Thoracic aorta (tissue), 2 donors: ENCODE results near the gene SMIM10. TPM values are rescaled to one million over a fixed set of nuclear protein-coding genes. Genes with fewer than 3 reads are reported as not detected.

ENCODE experiments used
- ATAC-seq: fragments of 150-250 bp; one replicate; pipeline ENCODE4 v1.8.0; 2017; ENCODE audit warnings: low read depth; ENCODE audit not compliant: insufficient number of reproducible peaks, low FRiP score
- DNase-seq: peaks from one replicate; pipeline ENCODE4 v3.0.0-alpha.2; 2020; ENCODE audit warnings: low spot score
- H3K27ac ChIP-seq, 2 donors: fragments of 200-600 bp; sonication (generic); 1 replicate in 1 of 2; 2 replicates in 1 of 2; pipeline ENCODE4 v1.5.1; 2016; ENCODE audit warnings: mild to moderate bottlenecking in 2 of 2, moderate library complexity in 2 of 2
- H3K27me3 ChIP-seq: fragments of 200-600 bp; sonication (generic); replicated peaks from 2 replicates; pipeline ENCODE4 v1.6.0; 2016; ENCODE audit warnings: mild to moderate bottlenecking; ENCODE audit not compliant: insufficient read depth
- H3K36me3 ChIP-seq: fragments of 200-600 bp; sonication (generic); one replicate; pipeline ENCODE4 v1.5.1; 2016
- H3K4me1 ChIP-seq, 2 donors: fragments of 200-600 bp; sonication (generic); 1 replicate in 1 of 2; 2 replicates in 1 of 2; pipeline versions ENCODE4 v1.5.1 to v1.6.0; 2016; ENCODE audit warnings: low read depth in 2 of 2, mild to moderate bottlenecking in 1 of 2; ENCODE audit not compliant: control insufficient read depth in 1 of 2
- H3K4me3 ChIP-seq: fragments of 200-600 bp; sonication (generic); 2 replicates; pipeline ENCODE4 v1.5.1; 2016; ENCODE audit warnings: mild to moderate bottlenecking
- H3K9me3 ChIP-seq: fragments of 200-600 bp; sonication (generic); 2 replicates; pipeline ENCODE4 v1.5.1; 2016
- total RNA-seq, 2 donors: library from RNA; depleted of rRNA; stranded (reverse); fragments of >200 nt; gene quantifications; one replicate each; pipeline versions ENCODE4 v1.1.0 to v1.2.3, GENCODE V29; 2016
- TF ChIP-seq, protein P1 (sequence below): fragments of 200-600 bp; sonication (generic); IDR thresholded peaks from one replicate; pipeline ENCODE4 v1.5.1; 2019; ENCODE audit warnings: antibody characterized with exemption

The SMIM10 gene
- total RNA-seq, 2 donors from 2014 or later = 9.9 to 14.6 TPM

DNA sequence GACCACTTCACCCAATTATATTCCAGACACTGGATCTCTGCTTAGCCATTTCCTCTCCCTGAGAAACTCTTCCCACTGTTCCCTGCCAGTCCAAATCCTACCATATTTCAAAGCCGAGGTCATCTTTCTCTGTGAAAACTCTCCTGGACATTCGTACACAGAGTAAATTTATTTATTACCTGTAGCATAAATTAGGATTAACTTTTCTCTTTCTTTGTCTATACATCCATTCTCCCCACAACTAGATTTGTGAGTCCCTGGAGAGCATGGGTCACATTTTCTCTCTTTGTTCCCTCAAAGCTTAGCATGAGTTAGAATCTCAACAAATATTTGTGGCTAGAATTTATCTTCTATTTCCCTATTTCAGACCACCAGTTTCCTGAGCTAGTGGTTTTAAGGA lies 27.8 kb upstream of the SMIM10 start:
- Histone ChIP-seq H3K36me3 (no peaks in the 10 kb centered on the region), H3K27me3 (no peaks in the 10 kb centered on the region), H3K27ac (no peak overlapping the region), H3K9me3 (no peaks in the 10 kb centered on the region), H3K4me1 (no peaks in the 10 kb centered on the region), H3K4me3 (no peak overlapping the region)
- no peak for DNase-seq
- TF ChIP-seq, protein P1, sequence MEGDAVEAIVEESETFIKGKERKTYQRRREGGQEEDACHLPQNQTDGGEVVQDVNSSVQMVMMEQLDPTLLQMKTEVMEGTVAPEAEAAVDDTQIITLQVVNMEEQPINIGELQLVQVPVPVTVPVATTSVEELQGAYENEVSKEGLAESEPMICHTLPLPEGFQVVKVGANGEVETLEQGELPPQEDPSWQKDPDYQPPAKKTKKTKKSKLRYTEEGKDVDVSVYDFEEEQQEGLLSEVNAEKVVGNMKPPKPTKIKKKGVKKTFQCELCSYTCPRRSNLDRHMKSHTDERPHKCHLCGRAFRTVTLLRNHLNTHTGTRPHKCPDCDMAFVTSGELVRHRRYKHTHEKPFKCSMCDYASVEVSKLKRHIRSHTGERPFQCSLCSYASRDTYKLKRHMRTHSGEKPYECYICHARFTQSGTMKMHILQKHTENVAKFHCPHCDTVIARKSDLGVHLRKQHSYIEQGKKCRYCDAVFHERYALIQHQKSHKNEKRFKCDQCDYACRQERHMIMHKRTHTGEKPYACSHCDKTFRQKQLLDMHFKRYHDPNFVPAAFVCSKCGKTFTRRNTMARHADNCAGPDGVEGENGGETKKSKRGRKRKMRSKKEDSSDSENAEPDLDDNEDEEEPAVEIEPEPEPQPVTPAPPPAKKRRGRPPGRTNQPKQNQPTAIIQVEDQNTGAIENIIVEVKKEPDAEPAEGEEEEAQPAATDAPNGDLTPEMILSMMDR = no peak
- no peak for ATAC-seq

DNA sequence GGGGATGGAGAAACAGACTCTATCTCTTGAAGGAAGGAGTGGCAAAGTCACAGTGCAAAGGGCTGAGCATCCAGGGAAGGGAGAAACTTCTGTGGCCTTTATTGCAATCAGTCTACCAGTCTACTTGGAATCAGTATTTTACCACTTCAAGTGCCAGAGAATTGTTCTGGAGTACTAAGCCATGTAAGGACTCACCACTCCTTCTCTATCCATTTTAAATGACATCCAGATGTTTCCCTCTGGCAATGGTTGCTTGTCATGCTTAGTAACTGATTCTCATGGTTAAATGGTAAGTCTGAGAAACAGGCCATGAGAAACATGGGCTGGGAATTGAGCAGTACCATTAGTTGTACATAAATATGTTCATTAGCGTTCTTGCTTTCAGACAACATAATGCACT lies 21.1 kb upstream of the SMIM10 start:
- Histone ChIP-seq H3K4me1 (no peaks in the 10 kb centered on the region), H3K27ac (no peak overlapping the region), H3K36me3 (no peaks in the 10 kb centered on the region), H3K27me3 (no peaks in the 10 kb centered on the region), H3K4me3 (no peak overlapping the region), H3K9me3 (no peaks in the 10 kb centered on the region)
- ATAC-seq (no peak), DNase-seq (no peak)
- TF ChIP-seq, protein P1 = no peak

DNA sequence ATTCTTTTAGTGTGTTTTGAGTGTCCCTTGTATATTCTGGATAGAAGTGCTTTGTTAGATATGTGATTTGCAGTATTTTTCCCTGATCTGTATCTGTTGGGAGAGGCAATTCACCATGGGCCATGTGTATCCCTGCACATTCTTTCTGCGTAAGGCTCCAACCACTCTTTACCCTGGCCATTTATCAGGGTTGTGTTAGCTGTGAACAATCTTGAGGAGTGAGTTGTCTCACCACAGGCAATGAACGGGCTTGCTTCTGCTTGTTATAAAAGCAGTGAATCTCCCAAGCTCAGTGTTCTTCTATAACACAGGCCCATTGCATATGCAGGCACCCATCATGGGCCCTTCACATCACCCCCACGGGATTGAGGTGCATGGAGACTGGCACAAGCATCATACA lies 18.9 kb upstream of the SMIM10 start:
- H3K9me3 ChIP-seq = no peaks in the 10 kb centered on the region
- no peaks in the 10 kb centered on the region for H3K36me3 ChIP-seq
- no peak for ATAC-seq
- no peak for DNase-seq
- TF ChIP-seq, protein P1 = no peak
- no peaks in the 10 kb centered on the region for H3K4me1 ChIP-seq
- H3K27ac ChIP-seq = no peak overlapping the region
- no peak overlapping the region for H3K4me3 ChIP-seq
- H3K27me3 ChIP-seq = no peaks in the 10 kb centered on the region

DNA sequence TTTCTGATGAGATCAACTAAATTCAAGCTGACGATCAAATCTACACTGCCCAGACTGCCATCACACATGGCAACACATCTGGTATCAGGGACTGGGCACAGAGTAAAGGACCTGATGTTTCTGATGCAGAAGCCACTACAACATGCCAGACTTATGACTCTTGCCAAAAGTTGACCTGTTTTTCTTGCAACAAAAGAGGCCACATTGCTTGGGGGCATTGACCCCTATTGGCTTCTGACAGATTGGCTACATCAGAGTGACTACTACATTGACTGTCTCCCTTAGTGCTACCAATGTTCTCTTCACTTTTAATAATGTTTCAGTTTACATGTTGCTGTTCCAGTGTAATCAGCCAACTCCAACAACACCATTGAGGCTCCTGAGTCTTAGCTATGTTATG lies 15.3 kb upstream of the SMIM10 start:
- H3K27ac ChIP-seq = no peak overlapping the region
- ATAC-seq = no peak
- H3K9me3 ChIP-seq = no peaks in the 10 kb centered on the region
- H3K27me3 ChIP-seq = no peaks in the 10 kb centered on the region
- no peaks in the 10 kb centered on the region for H3K4me1 ChIP-seq
- TF ChIP-seq, protein P1 = no peak
- no peak overlapping the region for H3K4me3 ChIP-seq
- no peaks in the 10 kb centered on the region for H3K36me3 ChIP-seq
- DNase-seq = no peak

DNA sequence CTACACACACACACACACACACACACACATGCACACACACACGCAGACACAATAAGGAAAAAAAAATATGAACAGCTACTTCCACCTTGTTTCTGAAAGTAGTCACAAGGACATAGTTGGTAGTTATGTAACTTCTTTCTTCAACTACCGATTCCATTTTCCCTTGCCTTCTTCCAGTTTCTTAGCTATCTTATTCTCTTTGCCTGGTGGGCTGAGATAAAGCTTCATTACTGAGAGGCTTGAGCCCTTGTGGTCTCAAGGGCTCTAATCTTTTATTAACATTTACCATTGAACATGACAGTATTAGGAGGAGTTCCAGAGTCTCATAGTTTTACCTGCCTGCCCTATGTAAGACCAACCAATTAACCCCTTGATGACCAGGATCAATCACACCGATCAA lies 8.9 kb upstream of the SMIM10 start:
- Histone ChIP-seq H3K4me1 (no peaks in the 10 kb centered on the region), H3K27ac (no peak overlapping the region), H3K36me3 (no peaks in the 10 kb centered on the region), H3K27me3 (no peaks in the 10 kb centered on the region), H3K9me3 (no peaks in the 10 kb centered on the region), H3K4me3 (no peak overlapping the region)
- DNase-seq (no peak), ATAC-seq (no peak)
- TF ChIP-seq, protein P1 = no peak
